Ectodermal cell (in vitro differentiated cells): Measurements from ENCODE around the gene FMN2.

ENCODE experiments used
- H3K27ac ChIP-seq: 2 replicates; pipeline ENCODE4 v1.7.0; 2013; ENCODE audit warnings: mild to moderate bottlenecking, low read depth, low read length; ENCODE audit not compliant: insufficient read depth, poor library complexity, severe bottlenecking
- H3K27me3 ChIP-seq: 2 replicates; pipeline ENCODE4 v1.7.0; 2013; ENCODE audit warnings: mild to moderate bottlenecking, low read length; ENCODE audit not compliant: insufficient read depth, control insufficient read depth, poor library complexity, severe bottlenecking
- H3K36me3 ChIP-seq: one replicate; pipeline ENCODE4 v1.7.0; 2013; ENCODE audit warnings: low read length; ENCODE audit not compliant: control insufficient read depth, insufficient read depth
- H3K4me1 ChIP-seq: one replicate; pipeline ENCODE4 v1.7.0; 2013; ENCODE audit warnings: low read length; ENCODE audit not compliant: control insufficient read depth, insufficient read depth
- H3K4me3 ChIP-seq: 2 replicates; pipeline ENCODE4 v1.7.0; 2013; ENCODE audit warnings: low read depth, low read length, control low read depth; ENCODE audit not compliant: insufficient read depth
- H3K9me3 ChIP-seq: 2 replicates; pipeline ENCODE4 v1.7.0; 2013; ENCODE audit warnings: mild to moderate bottlenecking, low read length, moderate library complexity; ENCODE audit not compliant: control insufficient read depth
- WGBS, 2 experiments: methylation state at CpG; one replicate each; pipeline ENCODE4 v1.1.7; 2013; ENCODE audit warnings: missing lambda C conversion rate in 2 of 2; 5-methylcytosine and 5-hydroxymethylcytosine counted together

The FMN2 gene

GRCh38 chr1:240210026-240210425 is 118.3 kb downstream of the FMN2 start:
- WGBS, 2 experiments: 92 to 100% methylated on average over 2 to 4 of the region's 4 CpGs
- no peaks in the 10 kb centered on the region for H3K36me3 ChIP-seq
- no peaks in the 10 kb centered on the region for H3K27me3 ChIP-seq
- H3K4me1 ChIP-seq: no peaks in the 10 kb centered on the region
- no peak overlapping the region for H3K4me3 ChIP-seq
- H3K27ac ChIP-seq: no peak overlapping the region
- no peaks in the 10 kb centered on the region for H3K9me3 ChIP-seq

GRCh38 chr1:240212556-240212955 is 120.9 kb downstream of the FMN2 start:
- Histone ChIP-seq H3K4me3 (no peak overlapping the region), H3K4me1 (no peaks in the 10 kb centered on the region), H3K27me3 (no peaks in the 10 kb centered on the region), H3K9me3 (no peaks in the 10 kb centered on the region), H3K36me3 (no peaks in the 10 kb centered on the region), H3K27ac (no peak overlapping the region)
- 91 to 92% methylated on average over 5 of the region's 5 CpGs for WGBS, 2 experiments

- Histone ChIP-seq H3K4me1 (no peaks in the 10 kb centered on the region), H3K4me3 (no peak overlapping the region), H3K36me3 (no peaks in the 10 kb centered on the region), H3K27ac (no peak overlapping the region), H3K9me3 (no peaks in the 10 kb centered on the region), H3K27me3 (no peaks in the 10 kb centered on the region)
Measured at GRCh38 chr1:240217403-240217802, 125.7 kb downstream of the FMN2 start.

GRCh38 chr1:240219104-240219503 is 127.4 kb downstream of the FMN2 start:
- Histone ChIP-seq H3K27me3 (no peaks in the 10 kb centered on the region), H3K9me3 (no peaks in the 10 kb centered on the region), H3K4me3 (no peak overlapping the region), H3K36me3 (no peaks in the 10 kb centered on the region), H3K27ac (no peak overlapping the region), H3K4me1 (no peaks in the 10 kb centered on the region)
- WGBS, 2 experiments: 82 to 92% methylated on average over 4 to 6 of the region's 6 CpGs

GRCh38 chr1:240226102-240226501 is 134.4 kb downstream of the FMN2 start:
- H3K27ac ChIP-seq: no peak overlapping the region
- no peaks in the 10 kb centered on the region for H3K9me3 ChIP-seq
- no peak overlapping the region for H3K4me3 ChIP-seq
- WGBS, 2 experiments: 88 to 100% methylated on average over 1 of the region's 1 CpG
- H3K4me1 ChIP-seq: no peaks in the 10 kb centered on the region
- no peaks in the 10 kb centered on the region for H3K27me3 ChIP-seq
- no peaks in the 10 kb centered on the region for H3K36me3 ChIP-seq

GRCh38 chr1:240230816-240231215 is 139.1 kb downstream of the FMN2 start:
- no peaks in the 10 kb centered on the region for H3K9me3 ChIP-seq

GRCh38 chr1:240232530-240232929 is 140.8 kb downstream of the FMN2 start:
- 90 to 95% methylated on average over 2 of the region's 2 CpGs for WGBS, 2 experiments

More at GRCh38 chr1:240230816-240231215, 139.1 kb downstream of the FMN2 start:
- no peak overlapping the region for H3K4me3 ChIP-seq
- H3K27me3 ChIP-seq: no peaks in the 10 kb centered on the region
- no peaks in the 10 kb centered on the region for H3K36me3 ChIP-seq
- H3K27ac ChIP-seq: no peak overlapping the region
- 86 to 94% methylated on average over 2 of the region's 2 CpGs for WGBS, 2 experiments
- no peaks in the 10 kb centered on the region for H3K4me1 ChIP-seq

GRCh38 chr1:240234485-240235210 is 143.0 kb downstream of the FMN2 start:
- H3K9me3 ChIP-seq: no peaks in the 10 kb centered on the region
- H3K4me1 ChIP-seq: no peaks in the 10 kb centered on the region
- H3K27me3 ChIP-seq: no peaks in the 10 kb centered on the region
- no peak overlapping the region for H3K4me3 ChIP-seq
- H3K36me3 ChIP-seq: no peaks in the 10 kb centered on the region
- 89 to 96% methylated on average over 2 of the region's 2 CpGs for WGBS, 2 experiments
- no peak overlapping the region for H3K27ac ChIP-seq

More at GRCh38 chr1:240232530-240232929, 140.8 kb downstream of the FMN2 start:
- Histone ChIP-seq H3K9me3 (no peaks in the 10 kb centered on the region), H3K4me3 (no peak overlapping the region), H3K36me3 (no peaks in the 10 kb centered on the region), H3K27me3 (no peaks in the 10 kb centered on the region), H3K27ac (no peak overlapping the region), H3K4me1 (no peaks in the 10 kb centered on the region)

- no peak overlapping the region for H3K27ac ChIP-seq
- no peak overlapping the region for H3K4me3 ChIP-seq
- no peaks in the 10 kb centered on the region for H3K9me3 ChIP-seq
- H3K4me1 ChIP-seq: no peaks in the 10 kb centered on the region
- H3K27me3 ChIP-seq: no peaks in the 10 kb centered on the region
- no peaks in the 10 kb centered on the region for H3K36me3 ChIP-seq
- WGBS, 2 experiments: 91 to 94% methylated on average over 4 of the region's 4 CpGs
Measured at GRCh38 chr1:240235521-240236288, 144.0 kb downstream of the FMN2 start.

- H3K4me3 ChIP-seq: no peak overlapping the region
- WGBS, 2 experiments: 87 to 97% methylated on average over 4 of the region's 4 CpGs
- no peaks in the 10 kb centered on the region for H3K27me3 ChIP-seq
- H3K36me3 ChIP-seq: no peaks in the 10 kb centered on the region
- no peaks in the 10 kb centered on the region for H3K9me3 ChIP-seq
- H3K4me1 ChIP-seq: no peaks in the 10 kb centered on the region
- no peak overlapping the region for H3K27ac ChIP-seq
Measured at GRCh38 chr1:240237305-240237721, 145.6 kb downstream of the FMN2 start.
